ENCODE measurements around the gene RPS19BP1. TPM values are rescaled to one million over a fixed set of nuclear protein-coding genes. Genes with fewer than 3 reads are reported as not detected.
"Not testable (repeated sequence)": the region's sequence is repeated elsewhere in the genome, so short reads cannot be mapped to it uniquely, and the experiment has no call there.

Gene RPS19BP1
- total RNA-seq, 1 donor from 2014 or later, result 59.0 TPM

DNA sequence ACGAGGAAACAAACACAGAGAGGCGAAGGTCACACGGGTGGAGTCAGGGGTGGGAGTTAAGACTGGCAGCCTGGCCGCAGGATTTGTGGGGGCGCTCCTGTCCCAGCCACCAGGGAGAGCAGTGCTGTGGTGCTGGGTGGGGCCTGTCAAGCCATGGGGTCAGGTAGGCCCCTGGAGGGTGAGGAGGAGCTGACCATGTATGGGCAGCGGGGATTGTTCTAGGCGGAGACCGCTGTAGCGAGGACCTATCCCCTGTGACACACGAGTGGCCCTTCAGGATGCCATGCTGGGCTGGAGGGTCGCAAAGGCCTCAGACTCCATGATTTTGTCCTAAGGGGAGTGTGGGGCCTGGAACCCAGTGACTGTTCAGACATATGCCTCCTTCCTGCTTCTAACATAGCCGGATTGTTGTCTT, 1.6 kb upstream of the RPS19BP1 start:
- ATAC-seq (ENCODE audit: poor library complexity), result no peak
- DNase-seq, result no peak
- intact Hi-C loops (cut with DNase I), result no loop called here

DNA sequence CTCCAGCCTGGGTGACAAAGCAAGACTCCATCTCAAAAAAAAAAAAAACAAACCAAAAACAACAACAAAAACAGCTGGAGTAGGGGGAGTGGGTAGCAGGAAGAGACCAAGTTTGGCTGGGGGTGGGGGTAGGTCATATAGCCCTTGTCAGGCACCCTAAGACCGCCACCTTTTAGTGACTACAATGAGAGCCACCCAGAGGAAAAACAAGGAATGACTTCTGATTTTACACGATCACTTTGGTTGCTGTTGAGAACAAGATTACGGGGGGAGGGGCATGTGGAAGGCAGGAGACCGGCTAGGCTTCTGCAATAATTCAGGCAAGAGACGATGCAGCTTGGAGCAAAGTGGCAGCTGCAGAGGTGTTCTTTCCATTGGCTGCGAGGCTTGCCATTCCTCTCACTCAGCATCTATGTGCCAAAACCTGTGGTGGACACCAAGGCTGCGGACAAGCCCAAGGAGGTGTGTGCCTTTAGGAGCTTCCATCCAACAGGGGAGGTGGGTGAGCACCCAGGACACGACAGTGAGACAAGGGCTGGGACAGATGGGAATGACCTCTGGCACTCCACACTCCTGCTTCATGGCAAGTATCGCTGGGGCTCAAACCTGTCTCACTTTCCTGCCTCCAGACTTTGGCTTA, 1.7 kb downstream of the RPS19BP1 start:
- no peak for ATAC-seq (ENCODE audit: poor library complexity)
- intact Hi-C loops (cut with DNase I), result no loop called here
- no peak for DNase-seq

DNA sequence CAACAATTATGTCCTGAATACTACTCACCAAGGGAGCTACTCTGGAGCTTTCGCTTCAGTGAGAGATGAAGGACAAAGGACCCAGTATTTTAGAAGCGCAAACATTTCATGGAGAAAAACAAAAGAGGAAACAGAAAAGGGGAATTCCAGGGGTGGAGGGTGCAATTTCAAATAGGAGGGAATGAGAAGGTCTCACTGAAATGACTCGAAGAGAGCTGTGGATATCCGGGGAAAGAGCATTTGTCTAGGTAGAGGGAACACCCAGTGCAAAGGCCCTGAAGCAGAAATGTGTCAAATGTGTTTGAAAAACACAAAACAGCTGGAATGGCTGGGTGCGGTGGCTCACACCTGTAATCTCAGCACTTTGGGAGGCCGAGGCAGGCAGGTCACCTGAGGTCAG, 2.4 kb downstream of the RPS19BP1 start:
- intact Hi-C loops (cut with DNase I), result no loop called here
- no peak for ATAC-seq (ENCODE audit: poor library complexity)
- DNase-seq, result no peak

DNA sequence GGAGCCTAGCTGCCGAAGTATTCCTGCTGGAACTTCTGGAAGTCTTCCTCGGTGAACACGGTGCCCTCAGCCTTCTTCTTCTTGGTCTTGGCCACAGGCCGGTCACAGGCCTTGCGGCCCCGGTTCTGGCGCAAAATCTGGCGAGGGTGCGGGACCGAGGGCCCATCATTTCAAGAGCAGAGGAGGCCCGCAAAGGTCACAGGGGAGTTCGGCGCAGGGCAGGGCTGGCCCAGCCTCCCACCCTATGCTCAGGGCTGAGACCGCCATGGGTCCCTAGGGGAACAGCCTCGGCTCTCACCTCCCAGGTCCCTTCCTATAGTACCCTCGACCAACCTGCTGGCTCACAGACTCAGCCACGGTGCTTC, 3.1 kb downstream of the RPS19BP1 start:
- intact Hi-C loops (cut with DNase I), result loop anchor here (10.0 kb wide), 2 partner anchors 185 to 355 kb away; partner anchors contain the start of gene SYNGR1
- no peak for DNase-seq
- ATAC-seq (ENCODE audit: poor library complexity), result no peak

DNA sequence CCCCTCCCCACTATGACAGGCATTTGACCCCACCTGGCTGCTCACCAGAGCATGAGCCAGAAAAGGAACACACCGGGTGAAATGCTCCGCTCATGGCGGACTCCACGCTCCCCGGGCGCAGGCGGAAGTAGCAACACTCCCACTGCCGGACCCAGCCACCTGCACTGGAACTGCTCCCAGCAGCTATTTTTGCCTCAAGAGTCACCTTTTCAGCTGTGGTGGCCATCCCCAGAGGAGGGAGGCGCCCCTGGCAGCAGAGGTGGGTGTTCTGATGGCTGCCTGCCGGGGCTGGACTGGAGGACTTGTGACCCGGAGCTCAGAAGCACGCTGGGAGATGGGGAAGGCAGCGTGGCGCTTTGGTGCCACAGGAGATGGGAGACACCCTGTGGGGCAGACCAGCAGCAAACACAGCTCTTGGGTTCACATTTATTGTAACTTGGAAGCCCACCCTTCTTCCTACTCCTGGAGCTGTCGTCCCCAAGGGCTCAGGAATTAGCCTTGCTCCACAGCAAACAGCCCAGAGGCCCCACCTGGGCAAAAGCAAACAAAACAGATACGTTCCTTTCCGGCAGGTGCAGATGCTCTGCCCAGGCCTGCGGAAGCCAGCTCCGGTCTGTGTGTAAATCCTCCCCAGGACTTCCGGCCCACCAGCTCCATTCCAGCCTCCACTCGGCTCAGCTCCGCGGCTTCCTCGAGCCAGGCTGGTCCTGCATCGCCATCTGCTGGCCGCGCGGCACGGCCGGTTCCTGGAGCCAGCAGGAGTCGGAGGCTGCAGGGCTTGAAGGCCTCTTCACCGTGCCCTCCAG, 3.7 kb downstream of the RPS19BP1 start:
- intact Hi-C loops (cut with DNase I), result loop anchor here (10.0 kb wide), 2 partner anchors 184 to 354 kb away; partner anchors contain the start of gene SYNGR1
- peak; percentile 53 for ATAC-seq (ENCODE audit: poor library complexity)
- DNase-seq, result peak; percentile 94

DNA sequence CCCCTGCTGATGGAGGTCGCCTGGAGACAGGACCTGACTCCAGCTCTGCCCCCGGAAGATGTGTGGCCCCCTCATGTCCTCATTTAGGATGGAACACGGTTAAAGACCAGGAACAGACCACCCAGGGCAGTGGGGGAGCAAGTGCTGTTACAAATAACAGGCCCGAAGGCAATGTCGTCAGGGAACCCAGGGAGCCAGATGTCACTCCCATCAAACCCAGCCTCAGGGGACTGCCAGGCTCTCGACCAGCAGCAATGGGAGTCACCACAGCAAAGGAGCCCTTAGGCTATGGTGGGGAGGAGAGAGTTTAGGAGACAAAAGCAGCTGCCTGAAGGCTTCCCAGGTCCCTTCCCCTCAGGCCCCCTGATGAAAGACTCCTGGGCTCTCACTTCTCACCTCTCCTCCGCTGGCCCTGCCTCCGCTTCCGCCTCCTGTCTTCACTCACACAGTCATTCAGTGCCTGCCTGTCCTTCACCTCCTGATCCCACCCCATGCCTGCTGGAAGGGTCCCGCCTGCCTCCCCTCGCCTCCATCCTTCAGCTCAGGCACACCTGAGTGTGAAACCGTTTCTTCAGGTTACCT, 4.4 kb downstream of the RPS19BP1 start:
- no peak for ATAC-seq (ENCODE audit: poor library complexity)
- DNase-seq, result no peak

DNA sequence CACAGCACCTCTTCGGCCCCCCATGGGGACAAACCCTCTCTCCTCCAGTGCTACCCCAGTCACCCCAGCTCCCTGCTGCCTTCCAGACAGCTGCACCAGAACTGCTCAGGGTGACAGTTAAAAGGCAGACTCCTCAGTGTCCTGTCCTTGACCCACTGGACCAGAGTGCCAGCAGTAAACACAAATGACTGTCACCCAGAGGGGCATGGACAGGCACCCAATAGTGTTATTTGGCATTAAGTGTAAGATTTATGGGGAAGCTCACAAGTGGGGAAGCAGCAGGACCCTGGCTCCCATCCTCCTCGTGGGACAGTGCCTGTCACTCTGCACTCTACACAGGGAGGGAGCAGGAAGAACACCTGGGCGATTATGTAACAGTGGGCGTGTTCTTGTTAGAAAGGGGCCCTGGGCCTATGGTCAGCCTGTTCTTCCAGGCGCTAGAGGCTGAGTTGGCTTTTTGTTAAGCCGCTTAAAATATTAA, 5.0 kb downstream of the RPS19BP1 start:
- DNase-seq, result no peak
- intact Hi-C loops (cut with DNase I), result loop anchor here (10.0 kb wide), 2 partner anchors 183 to 353 kb away; partner anchors contain the start of gene SYNGR1
- ATAC-seq (ENCODE audit: poor library complexity), result no peak

More for the DNA sequence above, 4.4 kb downstream of the RPS19BP1 start:
- intact Hi-C loops (cut with DNase I), result loop anchor here (10.0 kb wide), 2 partner anchors 183 to 353 kb away; partner anchors contain the start of gene SYNGR1

DNA sequence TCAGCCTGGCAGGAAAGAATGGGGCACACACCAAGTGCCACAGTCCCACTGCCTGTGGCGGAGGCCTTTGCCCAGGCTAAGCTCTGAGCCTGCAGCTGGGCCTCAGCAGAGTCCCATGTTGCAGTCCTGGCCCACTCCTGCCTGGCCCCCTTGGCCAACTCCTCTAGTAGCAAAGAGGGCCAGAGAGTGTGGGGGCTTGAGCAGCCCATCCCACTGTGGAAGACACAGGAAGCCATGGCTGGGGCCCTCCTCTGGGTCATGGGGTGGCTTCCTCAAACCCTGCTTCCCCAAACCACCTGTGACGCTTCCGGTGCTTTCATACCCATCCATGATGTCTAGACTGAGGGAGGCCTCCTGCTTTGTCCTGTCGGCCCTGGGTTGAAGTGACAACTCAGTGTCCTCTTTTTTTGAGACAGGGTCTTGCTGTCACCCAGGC, 5.8 kb downstream of the RPS19BP1 start:
- ATAC-seq (ENCODE audit: poor library complexity) (no peak), DNase-seq (no peak)
- intact Hi-C loops (cut with DNase I), result loop anchor here (10.0 kb wide), 2 partner anchors 182 to 352 kb away; partner anchors contain the start of gene SYNGR1

DNA sequence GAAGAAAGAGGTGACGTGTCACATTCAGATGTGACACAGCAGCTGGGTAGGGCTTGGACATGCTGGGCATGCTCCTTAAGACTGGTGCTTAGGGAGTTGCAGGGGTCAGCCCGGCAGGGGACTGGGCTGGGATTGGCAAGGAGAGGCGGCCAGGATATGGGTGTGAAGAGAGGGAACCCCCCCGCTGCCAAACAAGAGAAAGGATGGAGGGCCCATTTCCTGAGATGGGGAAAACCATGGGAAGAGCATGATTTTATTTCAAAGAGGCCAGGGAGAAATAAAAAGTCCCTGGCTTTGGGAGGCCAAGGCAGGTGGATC, 6.9 kb downstream of the RPS19BP1 start:
- DNase-seq (no peak), ATAC-seq (ENCODE audit: poor library complexity) (no peak)
- intact Hi-C loops (cut with DNase I), result loop anchor here (10.0 kb wide), 2 partner anchors 181 to 351 kb away; partner anchors contain the start of gene SYNGR1

DNA sequence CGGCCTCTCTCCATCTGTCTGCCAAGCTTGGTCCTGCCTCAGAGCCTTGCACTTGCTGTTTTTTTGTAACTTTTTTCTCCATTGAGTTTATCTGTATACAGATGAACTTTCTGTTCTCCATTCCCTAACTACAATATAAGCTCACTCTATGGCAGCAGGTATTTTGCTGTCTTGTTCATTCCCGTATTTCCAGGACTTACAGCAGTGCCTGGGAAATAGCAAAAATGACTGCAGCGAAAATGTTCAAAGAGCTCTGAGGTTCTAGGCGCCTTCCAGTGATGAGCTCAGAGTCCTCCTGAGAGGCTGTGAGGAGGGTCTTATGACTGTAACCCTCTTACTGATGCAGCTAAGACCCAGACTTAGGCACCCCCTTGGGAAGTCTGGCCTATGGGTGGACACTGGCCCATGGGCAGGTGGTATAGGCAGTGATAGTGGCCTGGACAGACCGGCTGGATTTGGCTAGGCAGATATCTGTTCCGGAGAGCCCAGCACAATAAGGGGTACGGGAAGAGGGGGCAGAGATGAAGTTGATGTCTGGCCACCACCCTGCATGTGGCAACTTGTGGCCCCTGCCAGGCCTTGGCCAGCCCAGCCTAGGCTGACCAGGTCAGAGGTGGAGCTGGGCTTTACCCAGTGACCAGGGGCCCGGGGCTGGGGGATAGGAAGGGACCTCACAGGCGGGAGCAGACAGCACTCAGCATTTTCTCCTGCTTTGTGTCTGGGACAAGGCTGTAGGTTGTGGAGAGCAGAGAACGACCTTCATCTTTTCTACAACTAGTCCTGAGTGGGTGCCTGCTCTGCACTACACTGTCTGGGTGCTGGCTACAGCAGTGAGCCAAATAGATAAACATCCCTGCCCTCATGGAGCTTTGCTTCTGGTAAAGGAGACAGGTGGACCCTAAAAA, 7.5 kb downstream of the RPS19BP1 start:
- no peak for ATAC-seq (ENCODE audit: poor library complexity)
- no peak for DNase-seq
- intact Hi-C loops (cut with DNase I), result loop anchor here (10.0 kb wide), 2 partner anchors 180 to 350 kb away; partner anchors contain the start of gene SYNGR1

DNA sequence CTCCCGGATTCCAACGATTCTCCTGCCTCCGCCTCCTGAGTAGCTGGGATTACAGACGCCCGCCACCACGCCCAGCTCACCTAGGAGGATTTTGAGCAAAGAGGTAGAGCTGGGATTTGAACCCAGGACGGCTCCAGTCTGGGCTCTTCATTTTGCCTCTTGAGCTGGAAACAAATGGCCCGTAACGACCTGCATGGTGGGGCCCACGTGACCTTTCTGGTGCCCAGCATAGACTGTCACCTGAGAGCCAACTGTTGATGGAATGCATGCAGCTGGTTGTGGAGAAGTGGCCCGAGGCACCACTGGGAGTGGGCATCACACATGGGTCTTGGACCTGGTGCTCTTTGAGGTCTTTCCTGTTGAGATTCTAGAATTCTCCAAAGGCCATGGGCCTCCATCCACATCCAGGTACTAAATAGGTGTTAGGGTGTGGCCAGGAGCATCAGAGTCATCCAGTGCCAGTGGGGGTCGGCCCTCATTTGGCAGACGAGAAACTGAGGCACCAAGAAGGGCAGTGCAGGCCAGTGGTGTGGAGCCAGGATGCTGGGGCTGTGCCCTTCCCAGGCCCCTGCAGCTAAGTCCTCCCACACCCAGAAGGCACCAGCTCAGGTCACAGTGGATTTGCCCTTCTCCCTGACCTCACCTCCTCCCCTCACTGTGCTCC, 8.3 kb downstream of the RPS19BP1 start:
- ATAC-seq (ENCODE audit: poor library complexity) (no peak), DNase-seq (no peak)
- intact Hi-C loops (cut with DNase I), result loop anchor here (10.0 kb wide), 2 partner anchors 179 to 349 kb away; partner anchors contain the start of gene SYNGR1

DNA sequence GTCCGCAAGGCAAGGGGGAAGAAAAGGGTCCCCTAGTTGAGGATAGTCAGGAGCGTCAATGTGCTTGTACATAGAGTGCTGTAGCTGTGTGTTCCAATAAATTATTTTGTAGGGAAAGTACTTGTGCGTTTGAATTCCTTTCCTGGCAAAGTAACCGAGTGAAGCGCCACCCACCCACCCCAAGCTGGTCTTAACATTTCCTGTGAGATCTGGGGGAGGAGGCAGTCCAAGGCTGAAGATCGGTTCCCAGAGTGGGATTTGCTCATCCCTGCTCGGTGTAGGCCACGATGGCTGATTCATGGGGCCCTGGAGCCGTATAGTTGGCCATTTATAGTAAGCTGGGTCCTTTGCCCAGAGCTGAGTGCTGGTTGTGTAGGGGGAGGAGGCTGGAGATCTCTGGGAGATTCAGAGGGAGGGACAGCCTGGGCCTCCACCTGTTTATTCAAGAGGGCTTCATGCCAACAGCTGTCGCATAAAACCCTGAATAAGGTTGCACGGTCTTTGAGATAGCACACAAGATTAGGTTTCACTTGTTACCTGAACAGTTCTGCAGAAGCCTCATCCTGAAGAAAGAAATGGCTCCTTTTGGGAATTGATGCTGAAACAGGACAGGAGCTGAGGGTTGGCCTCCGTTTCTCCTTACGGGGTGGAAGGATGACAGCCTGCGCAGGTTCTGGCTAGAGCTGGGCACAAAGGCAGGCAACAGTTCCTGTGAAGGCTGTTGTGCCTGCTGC, 9.8 kb downstream of the RPS19BP1 start:
- peak; percentile 4 for ATAC-seq (ENCODE audit: poor library complexity)
- intact Hi-C loops (cut with DNase I), result loop anchor here (10.0 kb wide), 2 partner anchors 178 to 348 kb away; partner anchors contain the start of gene SYNGR1
- DNase-seq, result peak; percentile 44

DNA sequence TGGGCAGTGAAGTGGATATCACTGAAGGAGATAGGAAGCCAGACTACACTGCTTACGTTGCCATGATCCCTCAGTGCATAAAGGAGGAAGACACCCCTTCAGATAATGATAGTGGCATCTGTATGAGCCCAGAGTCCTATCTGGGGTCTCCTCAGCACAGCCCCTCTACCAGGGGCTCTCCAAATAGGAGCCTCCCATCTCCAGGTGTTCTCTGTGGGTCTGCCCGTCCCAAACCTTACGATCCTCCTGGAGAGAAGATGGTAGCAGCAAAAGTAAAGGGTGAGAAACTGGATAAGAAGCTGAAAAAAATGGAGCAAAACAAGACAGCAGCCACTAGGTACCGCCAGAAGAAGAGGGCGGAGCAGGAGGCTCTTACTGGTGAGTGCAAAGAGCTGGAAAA, 10.5 kb downstream of the RPS19BP1 start:
- intact Hi-C loops (cut with DNase I), result loop anchor here (10.0 kb wide), 2 partner anchors 177 to 347 kb away; partner anchors contain the start of gene SYNGR1
- not testable (repeated sequence) for DNase-seq; ATAC-seq (ENCODE audit: poor library complexity)

DNA sequence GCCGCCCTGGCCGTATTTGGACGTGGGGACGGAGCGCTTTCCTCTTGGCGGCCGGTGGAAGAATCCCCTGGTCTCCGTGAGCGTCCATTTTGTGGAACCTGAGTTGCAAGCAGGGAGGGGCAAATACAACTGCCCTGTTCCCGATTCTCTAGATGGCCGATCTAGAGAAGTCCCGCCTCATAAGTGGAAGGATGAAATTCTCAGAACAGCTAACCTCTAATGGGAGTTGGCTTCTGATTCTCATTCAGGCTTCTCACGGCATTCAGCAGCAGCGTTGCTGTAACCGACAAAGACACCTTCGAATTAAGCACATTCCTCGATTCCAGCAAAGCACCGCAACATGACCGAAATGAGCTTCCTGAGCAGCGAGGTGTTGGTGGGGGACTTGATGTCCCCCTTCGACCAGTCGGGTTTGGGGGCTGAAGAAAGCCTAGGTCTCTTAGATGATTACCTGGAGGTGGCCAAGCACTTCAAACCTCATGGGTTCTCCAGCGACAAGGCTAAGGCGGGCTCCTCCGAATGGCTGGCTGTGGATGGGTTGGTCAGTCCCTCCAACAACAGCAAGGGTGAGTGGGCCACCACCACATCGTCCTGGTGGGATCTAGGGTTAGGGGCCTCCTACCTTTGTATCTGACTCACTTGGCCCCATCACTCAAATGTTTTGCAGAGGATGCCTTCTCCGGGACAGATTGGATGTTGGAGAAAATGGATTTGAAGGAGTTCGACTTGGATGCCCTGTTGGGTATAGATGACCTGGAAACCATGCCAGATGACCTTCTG, 11.3 kb downstream of the RPS19BP1 start:
- ATAC-seq (ENCODE audit: poor library complexity); DNase-seq: not testable (repeated sequence)
- intact Hi-C loops (cut with DNase I), result loop anchor here (10.0 kb wide), 2 partner anchors 176 to 346 kb away; partner anchors contain the start of gene SYNGR1

DNA sequence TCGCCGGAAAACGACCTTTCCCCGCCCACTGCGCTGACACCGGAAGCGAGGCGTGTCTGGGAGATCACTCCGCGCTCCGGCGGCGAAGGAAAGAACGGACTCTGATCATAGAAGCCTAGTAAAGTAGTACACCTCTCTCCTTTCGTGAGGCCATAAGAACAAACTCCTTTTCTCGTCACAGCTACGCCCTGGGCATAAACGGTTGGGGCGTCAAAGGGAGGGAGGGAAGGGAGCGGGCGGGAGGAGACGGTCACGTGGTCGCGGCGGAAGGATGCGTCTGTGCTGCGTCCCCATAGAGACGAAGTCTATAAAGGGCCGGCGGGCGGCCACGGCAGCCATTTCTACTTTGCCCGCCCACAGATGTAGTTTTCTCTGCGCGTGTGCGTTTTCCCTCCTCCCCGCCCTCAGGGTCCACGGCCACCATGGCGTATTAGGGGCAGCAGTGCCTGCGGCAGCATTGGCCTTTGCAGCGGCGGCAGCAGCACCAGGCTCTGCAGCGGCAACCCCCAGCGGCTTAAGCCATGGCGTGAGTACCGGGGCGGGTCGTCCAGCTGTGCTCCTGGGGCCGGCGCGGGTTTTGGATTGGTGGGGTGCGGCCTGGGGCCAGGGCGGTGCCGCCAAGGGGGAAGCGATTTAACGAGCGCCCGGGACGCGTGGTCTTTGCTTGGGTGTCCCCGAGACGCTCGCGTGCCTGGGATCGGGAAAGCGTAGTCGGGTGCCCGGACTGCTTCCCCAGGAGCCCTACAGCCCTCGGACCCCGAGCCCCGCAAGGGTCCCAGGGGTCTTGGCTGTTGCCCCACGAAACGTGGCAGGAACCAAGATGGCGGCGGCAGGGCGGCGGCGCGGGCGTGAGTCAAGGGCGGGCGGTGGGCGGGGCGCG, 12.1 kb downstream of the RPS19BP1 start, which contains the start of gene ATF4:
Gene ATF4, plus strand, starts transcription at position 337 of the 880 bp plus-strand sequence. CDS start 884 bp downstream, outside the sequence.
- peak; percentile 96 for DNase-seq
- peak; percentile 66 for ATAC-seq (ENCODE audit: poor library complexity)
- intact Hi-C loops (cut with DNase I), result loop anchor here (10.0 kb wide), 2 partner anchors 176 to 346 kb away; partner anchors contain the start of gene SYNGR1

Data from Right ventricle myocardium superior (tissue), 1 donor.